ENCODE data around the gene LRCH4.

- peak; percentile 64 for TF ChIP-seq CTCF (conservative IDR thresholded peaks at IDR 0.05; ENCODE audit: low read length)
- no peak for TF ChIP-seq EZH2phosphoT487 (IDR thresholded peaks at IDR 0.05; ENCODE audit: borderline replicate concordance, low read depth, low read length)
Measured at GRCh38 chr7:100632951-100633717, 47.2 kb upstream of the LRCH4 start.
